ENCODE measurements around the gene CATSPERD.

DNA sequence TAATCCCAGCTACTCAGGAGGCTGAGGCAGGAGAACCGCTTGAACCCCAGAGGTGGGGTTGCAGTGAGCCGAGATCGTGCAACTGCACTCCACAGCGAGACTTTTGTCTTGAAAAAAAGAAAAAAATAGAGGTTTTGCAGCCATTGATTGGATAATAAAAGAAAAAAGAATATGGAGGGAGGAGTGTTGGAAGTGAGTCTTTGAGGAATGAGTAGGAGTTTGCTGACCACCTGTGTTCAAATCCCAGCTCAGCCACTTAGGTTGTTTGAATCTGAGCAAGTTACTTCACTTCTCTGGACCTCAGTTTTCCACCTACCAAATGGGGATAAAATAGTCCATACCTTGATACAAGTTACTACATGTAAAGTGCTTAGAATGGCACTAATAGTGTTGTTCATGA lies 90.7 kb downstream of the CATSPERD start:
- TF ChIP-seq, protein P1, sequence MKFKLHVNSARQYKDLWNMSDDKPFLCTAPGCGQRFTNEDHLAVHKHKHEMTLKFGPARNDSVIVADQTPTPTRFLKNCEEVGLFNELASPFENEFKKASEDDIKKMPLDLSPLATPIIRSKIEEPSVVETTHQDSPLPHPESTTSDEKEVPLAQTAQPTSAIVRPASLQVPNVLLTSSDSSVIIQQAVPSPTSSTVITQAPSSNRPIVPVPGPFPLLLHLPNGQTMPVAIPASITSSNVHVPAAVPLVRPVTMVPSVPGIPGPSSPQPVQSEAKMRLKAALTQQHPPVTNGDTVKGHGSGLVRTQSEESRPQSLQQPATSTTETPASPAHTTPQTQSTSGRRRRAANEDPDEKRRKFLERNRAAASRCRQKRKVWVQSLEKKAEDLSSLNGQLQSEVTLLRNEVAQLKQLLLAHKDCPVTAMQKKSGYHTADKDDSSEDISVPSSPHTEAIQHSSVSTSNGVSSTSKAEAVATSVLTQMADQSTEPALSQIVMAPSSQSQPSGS (CRISPR knock-in tag; IDR thresholded peaks at IDR 0.05; ENCODE audit: borderline replicate concordance, low read depth), result no peak
- TF ChIP-seq FOXK1 (CRISPR knock-in tag; IDR thresholded peaks at IDR 0.05), result no peak
- no peak for TF ChIP-seq GABPB1 (CRISPR knock-in tag; IDR thresholded peaks at IDR 0.05)
- TF ChIP-seq, protein P2, sequence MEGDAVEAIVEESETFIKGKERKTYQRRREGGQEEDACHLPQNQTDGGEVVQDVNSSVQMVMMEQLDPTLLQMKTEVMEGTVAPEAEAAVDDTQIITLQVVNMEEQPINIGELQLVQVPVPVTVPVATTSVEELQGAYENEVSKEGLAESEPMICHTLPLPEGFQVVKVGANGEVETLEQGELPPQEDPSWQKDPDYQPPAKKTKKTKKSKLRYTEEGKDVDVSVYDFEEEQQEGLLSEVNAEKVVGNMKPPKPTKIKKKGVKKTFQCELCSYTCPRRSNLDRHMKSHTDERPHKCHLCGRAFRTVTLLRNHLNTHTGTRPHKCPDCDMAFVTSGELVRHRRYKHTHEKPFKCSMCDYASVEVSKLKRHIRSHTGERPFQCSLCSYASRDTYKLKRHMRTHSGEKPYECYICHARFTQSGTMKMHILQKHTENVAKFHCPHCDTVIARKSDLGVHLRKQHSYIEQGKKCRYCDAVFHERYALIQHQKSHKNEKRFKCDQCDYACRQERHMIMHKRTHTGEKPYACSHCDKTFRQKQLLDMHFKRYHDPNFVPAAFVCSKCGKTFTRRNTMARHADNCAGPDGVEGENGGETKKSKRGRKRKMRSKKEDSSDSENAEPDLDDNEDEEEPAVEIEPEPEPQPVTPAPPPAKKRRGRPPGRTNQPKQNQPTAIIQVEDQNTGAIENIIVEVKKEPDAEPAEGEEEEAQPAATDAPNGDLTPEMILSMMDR (IDR thresholded peaks at IDR 0.05), result no peak
- TF ChIP-seq SMAD4 (CRISPR knock-in tag; IDR thresholded peaks at IDR 0.05), result no peak
